A673 (cell line): ENCODE results near the gene AVPR2.

Experiments used
- EZH2 ChIP-seq: fragments of 200-600 bp; sonication (generic); IDR thresholded peaks from 2 replicates; pipeline ENCODE4 v1.6.1; 2017; ENCODE audit warnings: borderline replicate concordance, low read depth, mild to moderate bottlenecking, mixed read lengths, antibody characterized with exemption, low read length; ENCODE audit not compliant: poor library complexity, severe bottlenecking
- TF ChIP-seq, protein P1 (sequence below): fragments of 300-800, 200-600 bp; sonication (generic); conservative IDR thresholded peaks from 2 replicates; pipeline ENCODE4 v1.5.1; 2017; ENCODE audit warnings: low read depth, mild to moderate bottlenecking, antibody characterized with exemption, low read length, moderate library complexity, mixed read lengths

DNA sequence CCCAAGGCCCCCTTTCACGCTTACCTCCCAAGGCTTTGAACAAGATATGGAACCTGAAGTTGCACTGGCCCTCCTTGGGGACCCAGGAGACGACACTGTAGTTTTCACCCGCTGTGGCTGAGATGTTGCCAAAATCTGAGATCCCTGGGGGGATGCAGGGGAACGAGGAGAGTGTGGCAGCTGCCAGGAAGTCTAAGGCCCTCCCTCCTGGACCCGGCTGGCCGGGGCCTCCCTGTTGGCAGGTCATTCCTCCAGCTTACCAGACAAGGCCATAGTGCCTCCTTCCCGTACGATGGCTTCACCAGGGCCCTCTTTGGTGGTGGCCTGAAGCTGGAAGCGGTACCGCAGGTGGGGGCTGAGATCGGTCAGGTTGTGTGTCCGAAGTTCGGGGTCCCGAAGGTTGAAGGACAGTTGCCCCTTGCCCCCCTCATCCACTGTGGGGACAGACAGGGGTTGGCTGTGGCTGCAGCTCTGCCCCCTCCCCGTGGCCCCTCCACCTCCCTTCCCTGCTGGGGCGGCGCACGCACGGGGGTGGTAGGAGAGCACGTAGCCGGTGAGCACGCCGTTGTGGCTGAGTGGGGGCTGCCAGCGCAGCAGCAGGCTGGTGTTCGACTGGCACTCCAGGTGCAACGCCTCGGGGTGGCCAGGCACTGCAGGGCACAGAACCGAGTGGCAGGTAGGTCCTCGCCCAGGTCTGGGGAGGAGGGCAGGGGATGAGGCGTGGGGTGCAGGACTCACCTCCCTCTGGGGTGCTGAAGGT, 39.7 kb upstream of the AVPR2 start:
- TF ChIP-seq, protein P1, sequence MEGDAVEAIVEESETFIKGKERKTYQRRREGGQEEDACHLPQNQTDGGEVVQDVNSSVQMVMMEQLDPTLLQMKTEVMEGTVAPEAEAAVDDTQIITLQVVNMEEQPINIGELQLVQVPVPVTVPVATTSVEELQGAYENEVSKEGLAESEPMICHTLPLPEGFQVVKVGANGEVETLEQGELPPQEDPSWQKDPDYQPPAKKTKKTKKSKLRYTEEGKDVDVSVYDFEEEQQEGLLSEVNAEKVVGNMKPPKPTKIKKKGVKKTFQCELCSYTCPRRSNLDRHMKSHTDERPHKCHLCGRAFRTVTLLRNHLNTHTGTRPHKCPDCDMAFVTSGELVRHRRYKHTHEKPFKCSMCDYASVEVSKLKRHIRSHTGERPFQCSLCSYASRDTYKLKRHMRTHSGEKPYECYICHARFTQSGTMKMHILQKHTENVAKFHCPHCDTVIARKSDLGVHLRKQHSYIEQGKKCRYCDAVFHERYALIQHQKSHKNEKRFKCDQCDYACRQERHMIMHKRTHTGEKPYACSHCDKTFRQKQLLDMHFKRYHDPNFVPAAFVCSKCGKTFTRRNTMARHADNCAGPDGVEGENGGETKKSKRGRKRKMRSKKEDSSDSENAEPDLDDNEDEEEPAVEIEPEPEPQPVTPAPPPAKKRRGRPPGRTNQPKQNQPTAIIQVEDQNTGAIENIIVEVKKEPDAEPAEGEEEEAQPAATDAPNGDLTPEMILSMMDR: no peak
- TF ChIP-seq EZH2: no peak
